Measurements from ENCODE around the gene KLHL22.
"Not testable (repeated sequence)": the region's sequence is repeated elsewhere in the genome, so short reads cannot be mapped to it uniquely, and the experiment has no call there.

- not testable (repeated sequence) for TF ChIP-seq EZH2 (IDR thresholded peaks at IDR 0.05; ENCODE audit: low read depth, low read length, severe bottlenecking); GABPA (IDR thresholded peaks at IDR 0.05; ENCODE audit: borderline replicate concordance, insufficient read depth, low read length)
These were observed 103.2 kb downstream of the KLHL22 start for GRCh38 chr22:20392365-20392881.

Measured in H1 (cell line).